DMS 273 (cell line): ENCODE measurements around the gene DNAJA3.
A peak's percentile ranks its signal among the peaks of the same experiment; 100 is the strongest.
"Not testable (repeated sequence)": the region's sequence is repeated elsewhere in the genome, so short reads cannot be mapped to it uniquely, and the experiment has no call there.

Experiments
- DNase-seq: peaks from one replicate; lab custom pipeline; 2025; ENCODE audit not compliant: unreplicated experiment; lab: John Stamatoyannopoulos, UW

The DNAJA3 gene

GRCh38 chr16:4386951-4387565 is 38.6 kb upstream of the DNAJA3 start:
- DNase-seq = no peak

- DNase-seq = no peak
Measured at GRCh38 chr16:4387781-4388180, 37.9 kb upstream of the DNAJA3 start.

- DNase-seq = no peak
Measured at GRCh38 chr16:4388271-4389021, 37.2 kb upstream of the DNAJA3 start.

GRCh38 chr16:4389051-4389955 is 36.4 kb upstream of the DNAJA3 start:
- no peak for DNase-seq

- DNase-seq = peak; percentile 52
Measured at GRCh38 chr16:4390266-4391260, 35.1 kb upstream of the DNAJA3 start.

GRCh38 chr16:4391631-4392381 is 33.9 kb upstream of the DNAJA3 start:
- peak; percentile 56 for DNase-seq

- DNase-seq = peak; percentile 91
Measured at GRCh38 chr16:4392382-4393239, 33.1 kb upstream of the DNAJA3 start.

- DNase-seq = no peak
Measured at GRCh38 chr16:4393240-4393600, 32.4 kb upstream of the DNAJA3 start.

- not testable (repeated sequence) for DNase-seq
Measured at GRCh38 chr16:4393850-4394249, 31.8 kb upstream of the DNAJA3 start.

- DNase-seq = no peak
Measured at GRCh38 chr16:4395055-4395726, 30.5 kb upstream of the DNAJA3 start.

- no peak for DNase-seq
Measured at GRCh38 chr16:4399001-4399730, 26.5 kb upstream of the DNAJA3 start.

- no peak for DNase-seq
Measured at GRCh38 chr16:4401094-4401501, 24.6 kb upstream of the DNAJA3 start.

- DNase-seq = no peak
Measured at GRCh38 chr16:4401510-4401909, 24.2 kb upstream of the DNAJA3 start.

- DNase-seq = peak; percentile 90
Measured at GRCh38 chr16:4402439-4403132, 23.1 kb upstream of the DNAJA3 start.

GRCh38 chr16:4403133-4403949 is 22.3 kb upstream of the DNAJA3 start:
- DNase-seq = no peak

GRCh38 chr16:4404247-4404966 is 21.3 kb upstream of the DNAJA3 start:
- peak; percentile 77 for DNase-seq
